GM23338 (cell line): ENCODE results near the gene PAPPA. TPM values are rescaled to one million over a fixed set of nuclear protein-coding genes. Genes with fewer than 3 reads are reported as not detected.

ENCODE experiments used
- ATAC-seq: fragments of 200-7000 bp; cut with Tn5 transposase; 3 replicates; pipeline ENCODE4 v1.9.1; 2020
- DNase-seq: peaks from one replicate; pipeline ENCODE4 v3.0.0-alpha.2; 2015; ENCODE audit warnings: low spot score
- H2AFZ ChIP-seq: fragments of 200-600 bp; sonication (generic); 2 replicates; pipeline ENCODE4 v1.8.0; 2016; ENCODE audit warnings: antibody characterized with exemption, mild to moderate bottlenecking, moderate library complexity
- H3F3A ChIP-seq: fragments of 200-600 bp; sonication (generic); replicated peaks from 2 replicates; pipeline ENCODE4 v1.8.0; 2017; ENCODE audit warnings: antibody characterized with exemption, mixed run types, low read depth
- H3K27ac ChIP-seq: fragments of 200-600 bp; sonication (generic); 2 replicates; pipeline ENCODE4 v1.6.1; 2016; ENCODE audit warnings: low read depth
- H3K27me3 ChIP-seq: fragments of 200-600 bp; sonication (generic); 2 replicates; pipeline ENCODE4 v1.8.0; 2016; ENCODE audit warnings: mild to moderate bottlenecking, mixed run types, moderate library complexity; ENCODE audit not compliant: insufficient read depth
- H3K36me3 ChIP-seq: fragments of 200-600 bp; sonication (generic); 2 replicates; pipeline ENCODE4 v1.8.0; 2016; ENCODE audit warnings: mild to moderate bottlenecking; ENCODE audit not compliant: insufficient read depth
- H3K4me1 ChIP-seq: fragments of 200-600 bp; sonication (generic); 2 replicates; pipeline ENCODE4 v1.8.0; 2016; ENCODE audit warnings: mild to moderate bottlenecking, moderate library complexity; ENCODE audit not compliant: insufficient read depth
- H3K4me2 ChIP-seq: fragments of 200-600 bp; sonication (generic); 2 replicates; pipeline ENCODE4 v1.7.1; 2017; ENCODE audit warnings: mixed run types
- H3K4me3 ChIP-seq: fragments of 200-600 bp; sonication (generic); 2 replicates; pipeline ENCODE4 v1.6.1; 2016; ENCODE audit warnings: mixed run types
- H3K79me2 ChIP-seq: fragments of 200-600 bp; sonication (generic); replicated peaks from 2 replicates; pipeline ENCODE4 v1.8.0; 2017; ENCODE audit warnings: mild to moderate bottlenecking; ENCODE audit not compliant: insufficient read depth
- H3K9me2 ChIP-seq: fragments of 200-600 bp; sonication (generic); 2 replicates; pipeline ENCODE4 v1.8.0; 2017; ENCODE audit not compliant: insufficient read depth
- H4K20me1 ChIP-seq: fragments of 200-600 bp; sonication (generic); replicated peaks from 2 replicates; pipeline ENCODE4 v1.8.0; 2017; ENCODE audit warnings: mild to moderate bottlenecking; ENCODE audit not compliant: insufficient read depth
- H3K27ac Mint-ChIP-seq: 2 replicates; pipeline ENCODE4 v1.8.0; 2020; ENCODE audit warnings: inconsistent platforms, mild to moderate bottlenecking, moderate library complexity, mixed read lengths
- H3K27me3 Mint-ChIP-seq: 3 replicates; pipeline ENCODE4 v1.8.0; 2022; ENCODE audit warnings: low read depth, mild to moderate bottlenecking, moderate library complexity, mixed read lengths, inconsistent platforms; ENCODE audit not compliant: insufficient read depth, poor library complexity
- H3K36me3 Mint-ChIP-seq: 3 replicates; pipeline ENCODE4 v1.8.0; 2021; ENCODE audit warnings: low read depth, mild to moderate bottlenecking, inconsistent platforms, moderate library complexity, mixed read lengths
- H3K4me1 Mint-ChIP-seq: 3 replicates; pipeline ENCODE4 v1.8.0; 2020; ENCODE audit warnings: mild to moderate bottlenecking, inconsistent platforms, mixed read lengths
- H3K4me3 Mint-ChIP-seq: 3 replicates; pipeline ENCODE4 v1.8.0; 2021; ENCODE audit warnings: moderate library complexity, mild to moderate bottlenecking, inconsistent platforms, mixed read lengths
- H3K9me3 Mint-ChIP-seq: 3 replicates; pipeline ENCODE4 v1.8.0; 2020; ENCODE audit warnings: moderate library complexity, mild to moderate bottlenecking, inconsistent platforms, mixed read lengths
- CREB1 ChIP-seq: fragments of 250-450 bp; sonication (Bioruptor Pico); IDR thresholded peaks from 2 replicates; pipeline ENCODE4 v1.5.0; 2020; ENCODE audit warnings: low read depth, mild to moderate bottlenecking, moderate library complexity
- CTCF ChIP-seq, 2 experiments: fragments of 200-600 bp in 1 of 2; sonication (generic) in 1 of 2; conservative IDR thresholded peaks; 2 replicates each; pipeline versions ENCODE4 v1.5.1 to v1.6.1; 2016 to 2017; ENCODE audit warnings: antibody characterized with exemption in 2 of 2, low read depth in 2 of 2, mild to moderate bottlenecking in 2 of 2, moderate library complexity in 1 of 2
- EZH2 ChIP-seq: fragments of 200-600 bp; sonication (generic); IDR thresholded peaks from one replicate; pipeline ENCODE4 v1.8.0; 2017; ENCODE audit warnings: antibody characterized with exemption, mild to moderate bottlenecking, low read depth; ENCODE audit not compliant: unreplicated experiment
- EZH2phosphoT487 ChIP-seq: fragments of 200-600 bp; sonication (generic); IDR thresholded peaks from one replicate; pipeline ENCODE4 v1.8.1; 2018; ENCODE audit warnings: antibody characterized with exemption; ENCODE audit not compliant: unreplicated experiment
- JUNB ChIP-seq: IDR thresholded peaks from one replicate; pipeline ENCODE4 v1.6.1; 2016; ENCODE audit warnings: antibody characterized with exemption; ENCODE audit not compliant: unreplicated experiment
- ZNF114 ChIP-seq: fragments of 250-450 bp; sonication (Bioruptor Pico); IDR thresholded peaks from 2 replicates; pipeline ENCODE4 v1.5.0; 2020; ENCODE audit warnings: mild to moderate bottlenecking, moderate library complexity
- ZNF331 ChIP-seq: fragments of 250-450 bp; sonication (Bioruptor Pico); IDR thresholded peaks from 2 replicates; pipeline ENCODE4 v1.5.0; 2020; ENCODE audit warnings: low read depth, mild to moderate bottlenecking, moderate library complexity
- polyA plus RNA-seq: library from polyadenylated mRNA; unstranded; fragments of >200 nt; fragmentation: Nextera tagmentation; extraction: Ambion mirVana; gene quantifications from 2 replicates; pipeline ENCODE4 v1.2.1, GENCODE V29; 2016
- total RNA-seq: library from RNA; depleted of rRNA; stranded (reverse); fragments of >200 nt; shearing (Covaris generic); gene quantifications from 2 replicates; pipeline ENCODE4 v1.2.3, GENCODE V29; 2014
- TF ChIP-seq, protein P1 (sequence below): fragments of 250-450 bp; sonication (Bioruptor Pico); IDR thresholded peaks from 2 replicates; pipeline ENCODE4 v1.5.0; 2020; ENCODE audit warnings: mild to moderate bottlenecking, moderate library complexity

Gene PAPPA
- total and polyA plus RNA-seq, 2 experiments from 2014 or later = 0.38 to 0.66 TPM

DNA sequence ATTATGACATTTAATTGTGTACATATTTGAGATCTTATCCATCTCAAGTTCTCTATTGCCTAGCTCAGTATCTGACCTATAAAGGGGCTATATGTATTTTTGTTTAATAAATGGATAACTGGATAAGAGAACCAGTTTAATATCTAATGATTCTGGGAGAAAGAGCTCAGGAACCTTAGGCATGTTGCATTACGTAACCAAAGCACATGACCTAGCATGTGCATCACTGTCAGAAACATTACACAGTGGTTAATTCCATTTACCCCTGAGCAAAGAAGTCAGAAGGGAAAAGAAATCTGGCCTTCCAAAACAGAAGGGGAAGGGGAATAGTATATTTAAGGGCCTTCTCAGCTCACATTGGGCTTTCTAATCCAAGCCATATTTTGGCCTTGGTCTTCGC, 12.3 kb downstream of the PAPPA start:
- no peak overlapping the region for H3K27ac ChIP-seq

DNA sequence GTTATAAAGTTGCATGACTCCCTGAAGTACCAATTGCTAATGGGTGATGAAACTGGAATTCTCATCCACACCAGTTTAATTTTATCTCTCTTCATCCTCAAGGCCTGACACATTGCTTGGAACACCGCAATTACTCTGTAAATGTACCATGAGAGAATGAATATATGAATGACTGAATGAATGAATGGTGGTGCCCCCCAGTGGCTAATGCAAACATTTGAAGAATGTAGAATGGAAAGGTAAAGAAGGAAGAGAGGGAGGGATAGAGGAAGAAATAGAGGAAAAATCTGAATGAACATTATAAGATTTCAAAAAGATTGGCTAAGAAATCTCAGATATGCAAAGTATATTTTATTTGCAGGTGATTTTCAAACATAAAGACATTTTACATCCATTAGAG, 13.1 kb downstream of the PAPPA start:
- H3K27me3 Mint-ChIP-seq = peaks cover 1% of the 10 kb centered on the region
- no peak overlapping the region for H3K27ac ChIP-seq
- H3K4me3 Mint-ChIP-seq = no peak overlapping the region
- no peak overlapping the region for H3K4me2 ChIP-seq
- peaks cover 3% of the 10 kb centered on the region; the same call in 1 of the 2 replicates for H4K20me1 ChIP-seq
- H3F3A ChIP-seq = no peaks in the 10 kb centered on the region
- H3K36me3 ChIP-seq = no peaks in the 10 kb centered on the region
- H3K9me2 ChIP-seq = no peaks in the 10 kb centered on the region
- no peak for ATAC-seq
- H3K36me3 Mint-ChIP-seq = no peaks in the 10 kb centered on the region
- H3K9me3 Mint-ChIP-seq = no peaks in the 10 kb centered on the region
- DNase-seq = peak; percentile 52
- no peak for TF ChIP-seq CREB1 (CRISPR knock-in tag)
- peak; percentile 55 to 61 for TF ChIP-seq CTCF (conservative IDR thresholded peaks at IDR 0.05; ENCODE audit: low read depth in 2 of 2)
- H3K27ac Mint-ChIP-seq = no peak overlapping the region
- H2AFZ ChIP-seq = no peak overlapping the region
- no peak overlapping the region for H3K4me3 ChIP-seq
- H3K79me2 ChIP-seq = no peaks in the 10 kb centered on the region
- no peaks in the 10 kb centered on the region for H3K4me1 ChIP-seq
- H3K4me1 Mint-ChIP-seq = peaks cover 2% of the 10 kb centered on the region; the same call in 2 of the 3 replicates
- no peaks in the 10 kb centered on the region for H3K27me3 ChIP-seq

More for the DNA sequence above, 12.3 kb downstream of the PAPPA start:
- H3K4me3 ChIP-seq = no peak overlapping the region
- ATAC-seq (no peak), DNase-seq (no peak)
- H2AFZ ChIP-seq = no peak overlapping the region
- no peak overlapping the region for H3K4me2 ChIP-seq
- TF ChIP-seq EZH2 (no peak), EZH2phosphoT487 (no peak), ZNF114 (no peak)
- Mint-ChIP-seq H3K27ac (no peak overlapping the region), H3K9me3 (no peaks in the 10 kb centered on the region), H3K27me3 (peaks cover 4% of the 10 kb centered on the region), H3K4me3 (no peak overlapping the region), H3K4me1 (peaks cover 2% of the 10 kb centered on the region; the same call in 2 of the 3 replicates), H3K36me3 (no peaks in the 10 kb centered on the region)
- H3K9me2 ChIP-seq = no peaks in the 10 kb centered on the region
- no peaks in the 10 kb centered on the region for H3F3A ChIP-seq
- peaks cover 3% of the 10 kb centered on the region; the same call in 1 of the 2 replicates for H4K20me1 ChIP-seq
- H3K79me2 ChIP-seq = no peaks in the 10 kb centered on the region
- H3K27me3 ChIP-seq = no peaks in the 10 kb centered on the region
- no peaks in the 10 kb centered on the region for H3K36me3 ChIP-seq
- no peaks in the 10 kb centered on the region for H3K4me1 ChIP-seq

GRCh38 chr9:116168231-116168630, 14.6 kb downstream of the PAPPA start:
- ATAC-seq = no peak
- H3K4me3 Mint-ChIP-seq = no peak overlapping the region
- H3K4me1 Mint-ChIP-seq = peaks cover 2% of the 10 kb centered on the region; the same call in 2 of the 3 replicates
- H4K20me1 ChIP-seq = peaks cover 3% of the 10 kb centered on the region; the same call in 1 of the 2 replicates
- H3K27me3 ChIP-seq = no peaks in the 10 kb centered on the region
- no peaks in the 10 kb centered on the region for H3K79me2 ChIP-seq
- H3K9me2 ChIP-seq = no peaks in the 10 kb centered on the region
- no peaks in the 10 kb centered on the region for H3F3A ChIP-seq
- no peak overlapping the region for H2AFZ ChIP-seq
- H3K36me3 Mint-ChIP-seq = no peaks in the 10 kb centered on the region
- no peaks in the 10 kb centered on the region for H3K36me3 ChIP-seq
- H3K27me3 Mint-ChIP-seq = peaks cover 1% of the 10 kb centered on the region
- H3K27ac Mint-ChIP-seq = no peak overlapping the region
- no peak overlapping the region for H3K4me2 ChIP-seq
- H3K4me3 ChIP-seq = no peak overlapping the region
- H3K9me3 Mint-ChIP-seq = no peaks in the 10 kb centered on the region
- H3K4me1 ChIP-seq = no peaks in the 10 kb centered on the region
- no peak overlapping the region for H3K27ac ChIP-seq
- no peak for DNase-seq
- TF ChIP-seq ZNF331 (CRISPR knock-in tag) (no peak), JUNB (no peak)
- TF ChIP-seq, protein P1, sequence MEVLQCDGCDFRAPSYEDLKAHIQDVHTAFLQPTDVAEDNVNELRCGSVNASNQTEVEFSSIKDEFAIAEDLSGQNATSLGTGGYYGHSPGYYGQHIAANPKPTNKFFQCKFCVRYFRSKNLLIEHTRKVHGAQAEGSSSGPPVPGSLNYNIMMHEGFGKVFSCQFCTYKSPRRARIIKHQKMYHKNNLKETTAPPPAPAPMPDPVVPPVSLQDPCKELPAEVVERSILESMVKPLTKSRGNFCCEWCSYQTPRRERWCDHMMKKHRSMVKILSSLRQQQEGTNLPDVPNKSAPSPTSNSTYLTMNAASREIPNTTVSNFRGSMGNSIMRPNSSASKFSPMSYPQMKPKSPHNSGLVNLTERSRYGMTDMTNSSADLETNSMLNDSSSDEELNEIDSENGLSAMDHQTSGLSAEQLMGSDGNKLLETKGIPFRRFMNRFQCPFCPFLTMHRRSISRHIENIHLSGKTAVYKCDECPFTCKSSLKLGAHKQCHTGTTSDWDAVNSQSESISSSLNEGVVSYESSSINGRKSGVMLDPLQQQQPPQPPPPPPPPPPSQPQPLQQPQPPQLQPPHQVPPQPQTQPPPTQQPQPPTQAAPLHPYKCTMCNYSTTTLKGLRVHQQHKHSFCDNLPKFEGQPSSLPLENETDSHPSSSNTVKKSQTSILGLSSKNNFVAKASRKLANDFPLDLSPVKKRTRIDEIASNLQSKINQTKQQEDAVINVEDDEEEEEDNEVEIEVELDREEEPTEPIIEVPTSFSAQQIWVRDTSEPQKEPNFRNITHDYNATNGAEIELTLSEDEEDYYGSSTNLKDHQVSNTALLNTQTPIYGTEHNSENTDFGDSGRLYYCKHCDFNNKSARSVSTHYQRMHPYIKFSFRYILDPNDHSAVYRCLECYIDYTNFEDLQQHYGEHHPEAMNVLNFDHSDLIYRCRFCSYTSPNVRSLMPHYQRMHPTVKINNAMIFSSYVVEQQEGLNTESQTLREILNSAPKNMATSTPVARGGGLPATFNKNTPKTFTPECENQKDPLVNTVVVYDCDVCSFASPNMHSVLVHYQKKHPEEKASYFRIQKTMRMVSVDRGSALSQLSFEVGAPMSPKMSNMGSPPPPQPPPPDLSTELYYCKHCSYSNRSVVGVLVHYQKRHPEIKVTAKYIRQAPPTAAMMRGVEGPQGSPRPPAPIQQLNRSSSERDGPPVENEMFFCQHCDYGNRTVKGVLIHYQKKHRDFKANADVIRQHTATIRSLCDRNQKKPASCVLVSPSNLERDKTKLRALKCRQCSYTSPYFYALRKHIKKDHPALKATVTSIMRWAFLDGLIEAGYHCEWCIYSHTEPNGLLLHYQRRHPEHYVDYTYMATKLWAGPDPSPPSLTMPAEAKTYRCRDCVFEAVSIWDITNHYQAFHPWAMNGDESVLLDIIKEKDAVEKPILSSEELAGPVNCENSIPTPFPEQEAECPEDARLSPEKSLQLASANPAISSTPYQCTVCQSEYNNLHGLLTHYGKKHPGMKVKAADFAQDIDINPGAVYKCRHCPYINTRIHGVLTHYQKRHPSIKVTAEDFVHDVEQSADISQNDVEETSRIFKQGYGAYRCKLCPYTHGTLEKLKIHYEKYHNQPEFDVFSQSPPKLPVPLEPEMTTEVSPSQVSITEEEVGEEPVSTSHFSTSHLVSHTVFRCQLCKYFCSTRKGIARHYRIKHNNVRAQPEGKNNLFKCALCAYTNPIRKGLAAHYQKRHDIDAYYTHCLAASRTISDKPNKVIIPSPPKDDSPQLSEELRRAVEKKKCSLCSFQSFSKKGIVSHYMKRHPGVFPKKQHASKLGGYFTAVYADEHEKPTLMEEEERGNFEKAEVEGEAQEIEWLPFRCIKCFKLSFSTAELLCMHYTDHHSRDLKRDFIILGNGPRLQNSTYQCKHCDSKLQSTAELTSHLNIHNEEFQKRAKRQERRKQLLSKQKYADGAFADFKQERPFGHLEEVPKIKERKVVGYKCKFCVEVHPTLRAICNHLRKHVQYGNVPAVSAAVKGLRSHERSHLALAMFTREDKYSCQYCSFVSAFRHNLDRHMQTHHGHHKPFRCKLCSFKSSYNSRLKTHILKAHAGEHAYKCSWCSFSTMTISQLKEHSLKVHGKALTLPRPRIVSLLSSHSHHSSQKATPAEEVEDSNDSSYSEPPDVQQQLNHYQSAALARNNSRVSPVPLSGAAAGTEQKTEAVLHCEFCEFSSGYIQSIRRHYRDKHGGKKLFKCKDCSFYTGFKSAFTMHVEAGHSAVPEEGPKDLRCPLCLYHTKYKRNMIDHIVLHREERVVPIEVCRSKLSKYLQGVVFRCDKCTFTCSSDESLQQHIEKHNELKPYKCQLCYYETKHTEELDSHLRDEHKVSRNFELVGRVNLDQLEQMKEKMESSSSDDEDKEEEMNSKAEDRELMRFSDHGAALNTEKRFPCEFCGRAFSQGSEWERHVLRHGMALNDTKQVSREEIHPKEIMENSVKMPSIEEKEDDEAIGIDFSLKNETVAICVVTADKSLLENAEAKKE (CRISPR knock-in tag) = no peak
